GM23338 (cell line): ENCODE measurements around the gene THADA. TPM values are rescaled to one million over a fixed set of nuclear protein-coding genes. Genes with fewer than 3 reads are reported as not detected.

Source experiments
- ATAC-seq: fragments of 200-7000 bp; cut with Tn5 transposase; 3 replicates; pipeline ENCODE4 v1.9.1; 2020
- DNase-seq: peaks from one replicate; pipeline ENCODE4 v3.0.0-alpha.2; 2015; ENCODE audit warnings: low spot score
- H2AFZ ChIP-seq: fragments of 200-600 bp; sonication (generic); 2 replicates; pipeline ENCODE4 v1.8.0; 2016; ENCODE audit warnings: antibody characterized with exemption, mild to moderate bottlenecking, moderate library complexity
- H3F3A ChIP-seq: fragments of 200-600 bp; sonication (generic); replicated peaks from 2 replicates; pipeline ENCODE4 v1.8.0; 2017; ENCODE audit warnings: antibody characterized with exemption, mixed run types, low read depth
- H3K27ac ChIP-seq: fragments of 200-600 bp; sonication (generic); 2 replicates; pipeline ENCODE4 v1.6.1; 2016; ENCODE audit warnings: low read depth
- H3K27me3 ChIP-seq: fragments of 200-600 bp; sonication (generic); 2 replicates; pipeline ENCODE4 v1.8.0; 2016; ENCODE audit warnings: mild to moderate bottlenecking, mixed run types, moderate library complexity; ENCODE audit not compliant: insufficient read depth
- H3K36me3 ChIP-seq: fragments of 200-600 bp; sonication (generic); 2 replicates; pipeline ENCODE4 v1.8.0; 2016; ENCODE audit warnings: mild to moderate bottlenecking; ENCODE audit not compliant: insufficient read depth
- H3K4me1 ChIP-seq: fragments of 200-600 bp; sonication (generic); 2 replicates; pipeline ENCODE4 v1.8.0; 2016; ENCODE audit warnings: mild to moderate bottlenecking, moderate library complexity; ENCODE audit not compliant: insufficient read depth
- H3K4me2 ChIP-seq: fragments of 200-600 bp; sonication (generic); 2 replicates; pipeline ENCODE4 v1.7.1; 2017; ENCODE audit warnings: mixed run types
- H3K4me3 ChIP-seq: fragments of 200-600 bp; sonication (generic); 2 replicates; pipeline ENCODE4 v1.6.1; 2016; ENCODE audit warnings: mixed run types
- H3K79me2 ChIP-seq: fragments of 200-600 bp; sonication (generic); replicated peaks from 2 replicates; pipeline ENCODE4 v1.8.0; 2017; ENCODE audit warnings: mild to moderate bottlenecking; ENCODE audit not compliant: insufficient read depth
- H3K9me2 ChIP-seq: fragments of 200-600 bp; sonication (generic); 2 replicates; pipeline ENCODE4 v1.8.0; 2017; ENCODE audit not compliant: insufficient read depth
- H4K20me1 ChIP-seq: fragments of 200-600 bp; sonication (generic); replicated peaks from 2 replicates; pipeline ENCODE4 v1.8.0; 2017; ENCODE audit warnings: mild to moderate bottlenecking; ENCODE audit not compliant: insufficient read depth
- H3K27ac Mint-ChIP-seq: 2 replicates; pipeline ENCODE4 v1.8.0; 2020; ENCODE audit warnings: inconsistent platforms, mild to moderate bottlenecking, moderate library complexity, mixed read lengths
- H3K27me3 Mint-ChIP-seq: 3 replicates; pipeline ENCODE4 v1.8.0; 2022; ENCODE audit warnings: low read depth, mild to moderate bottlenecking, moderate library complexity, mixed read lengths, inconsistent platforms; ENCODE audit not compliant: insufficient read depth, poor library complexity
- H3K36me3 Mint-ChIP-seq: 3 replicates; pipeline ENCODE4 v1.8.0; 2021; ENCODE audit warnings: low read depth, mild to moderate bottlenecking, inconsistent platforms, moderate library complexity, mixed read lengths
- H3K4me1 Mint-ChIP-seq: 3 replicates; pipeline ENCODE4 v1.8.0; 2020; ENCODE audit warnings: mild to moderate bottlenecking, inconsistent platforms, mixed read lengths
- H3K4me3 Mint-ChIP-seq: 3 replicates; pipeline ENCODE4 v1.8.0; 2021; ENCODE audit warnings: moderate library complexity, mild to moderate bottlenecking, inconsistent platforms, mixed read lengths
- H3K9me3 Mint-ChIP-seq: 3 replicates; pipeline ENCODE4 v1.8.0; 2020; ENCODE audit warnings: moderate library complexity, mild to moderate bottlenecking, inconsistent platforms, mixed read lengths
- CREB1 ChIP-seq: fragments of 250-450 bp; sonication (Bioruptor Pico); IDR thresholded peaks from 2 replicates; pipeline ENCODE4 v1.5.0; 2020; ENCODE audit warnings: low read depth, mild to moderate bottlenecking, moderate library complexity
- CTCF ChIP-seq, 2 experiments: fragments of 200-600 bp in 1 of 2; sonication (generic) in 1 of 2; conservative IDR thresholded peaks; 2 replicates each; pipeline versions ENCODE4 v1.5.1 to v1.6.1; 2016 to 2017; ENCODE audit warnings: antibody characterized with exemption in 2 of 2, low read depth in 2 of 2, mild to moderate bottlenecking in 2 of 2, moderate library complexity in 1 of 2
- ETS1 ChIP-seq: IDR thresholded peaks from 2 replicates; pipeline ENCODE4 v1.6.1; 2016; ENCODE audit warnings: antibody characterized with exemption
- JUNB ChIP-seq: IDR thresholded peaks from one replicate; pipeline ENCODE4 v1.6.1; 2016; ENCODE audit warnings: antibody characterized with exemption; ENCODE audit not compliant: unreplicated experiment
- NANOG ChIP-seq: IDR thresholded peaks from 2 replicates; pipeline ENCODE4 v1.6.1; 2016; ENCODE audit warnings: antibody characterized with exemption, borderline replicate concordance
- POLR2AphosphoS5 ChIP-seq: IDR thresholded peaks from 2 replicates; pipeline ENCODE4 v1.6.1; 2016; ENCODE audit warnings: antibody characterized with exemption, low read depth
- REST ChIP-seq: IDR thresholded peaks from one replicate; pipeline ENCODE4 v1.6.1; 2018; ENCODE audit warnings: antibody characterized with exemption; ENCODE audit not compliant: unreplicated experiment
- STAT1 ChIP-seq: IDR thresholded peaks from one replicate; pipeline ENCODE4 v1.6.1; 2016; ENCODE audit warnings: antibody characterized with exemption; ENCODE audit not compliant: unreplicated experiment
- ZNF114 ChIP-seq: fragments of 250-450 bp; sonication (Bioruptor Pico); IDR thresholded peaks from 2 replicates; pipeline ENCODE4 v1.5.0; 2020; ENCODE audit warnings: mild to moderate bottlenecking, moderate library complexity
- ZNF331 ChIP-seq: fragments of 250-450 bp; sonication (Bioruptor Pico); IDR thresholded peaks from 2 replicates; pipeline ENCODE4 v1.5.0; 2020; ENCODE audit warnings: low read depth, mild to moderate bottlenecking, moderate library complexity
- polyA plus RNA-seq: library from polyadenylated mRNA; unstranded; fragments of >200 nt; fragmentation: Nextera tagmentation; extraction: Ambion mirVana; gene quantifications from 2 replicates; pipeline ENCODE4 v1.2.1, GENCODE V29; 2016
- total RNA-seq: library from RNA; depleted of rRNA; stranded (reverse); fragments of >200 nt; shearing (Covaris generic); gene quantifications from 2 replicates; pipeline ENCODE4 v1.2.3, GENCODE V29; 2014

THADA gene
- total and polyA plus RNA-seq, 2 experiments from 2014 or later: 17.0 to 30.7 TPM

GRCh38 chr2:43513216-43513615 is 82.6 kb downstream of the THADA start:
- H3K9me2 ChIP-seq: 0 out of 2 replicates have a peak, but pooled peaks cover 6% of the 10 kb centered on the region
- DNase-seq: no peak
- no peaks in the 10 kb centered on the region for H3K4me1 ChIP-seq
- no peaks in the 10 kb centered on the region for H3K36me3 ChIP-seq
- H2AFZ ChIP-seq: no peak overlapping the region
- H3K4me3 ChIP-seq: no peak overlapping the region
- no peaks in the 10 kb centered on the region for H3K27me3 ChIP-seq
- H3K27ac ChIP-seq: no peak overlapping the region
- Mint-ChIP-seq H3K9me3 (no peaks in the 10 kb centered on the region), H3K4me3 (no peak overlapping the region), H3K4me1 (no peaks in the 10 kb centered on the region), H3K27ac (no peak overlapping the region), H3K36me3 (peaks cover 8% of the 10 kb centered on the region), H3K27me3 (no peaks in the 10 kb centered on the region)
- H3F3A ChIP-seq: peaks cover 8% of the 10 kb centered on the region; the same call in 1 of the 2 replicates
- H4K20me1 ChIP-seq: no peaks in the 10 kb centered on the region; the same call in 1 of the 2 replicates
- H3K79me2 ChIP-seq: no peaks in the 10 kb centered on the region
- ATAC-seq: no peak
- no peak for TF ChIP-seq POLR2AphosphoS5
- no peak for TF ChIP-seq STAT1
- TF ChIP-seq ZNF114 (CRISPR knock-in tag): no peak
- no peak for TF ChIP-seq ZNF331 (CRISPR knock-in tag)
- TF ChIP-seq CREB1: no peak
- H3K4me2 ChIP-seq: no peak overlapping the region

- Histone ChIP-seq H3F3A (peaks cover 8% of the 10 kb centered on the region; the same call in 1 of the 2 replicates), H3K4me2 (no peak overlapping the region), H4K20me1 (no peaks in the 10 kb centered on the region; the same call in 1 of the 2 replicates), H3K36me3 (no peaks in the 10 kb centered on the region), H3K9me2 (0 out of 2 replicates have a peak, but pooled peaks cover 6% of the 10 kb centered on the region), H3K27ac (no peak overlapping the region), H3K79me2 (no peaks in the 10 kb centered on the region), H3K4me1 (no peaks in the 10 kb centered on the region), H2AFZ (no peak overlapping the region), H3K4me3 (no peak overlapping the region), H3K27me3 (no peaks in the 10 kb centered on the region)
- no peaks in the 10 kb centered on the region for H3K27me3 Mint-ChIP-seq
- no peak overlapping the region for H3K27ac Mint-ChIP-seq
- ATAC-seq: no peak
- H3K9me3 Mint-ChIP-seq: no peaks in the 10 kb centered on the region
- no peak overlapping the region for H3K4me3 Mint-ChIP-seq
- no peaks in the 10 kb centered on the region for H3K4me1 Mint-ChIP-seq
- TF ChIP-seq JUNB (no peak), NANOG (no peak), CTCF (conservative IDR thresholded peaks at IDR 0.05; ENCODE audit: low read depth in 2 of 2) (no peak)
- DNase-seq: no peak
- H3K36me3 Mint-ChIP-seq: peaks cover 8% of the 10 kb centered on the region
These were observed 84.6 kb downstream of the THADA start for GRCh38 chr2:43511199-43511598.

DNA sequence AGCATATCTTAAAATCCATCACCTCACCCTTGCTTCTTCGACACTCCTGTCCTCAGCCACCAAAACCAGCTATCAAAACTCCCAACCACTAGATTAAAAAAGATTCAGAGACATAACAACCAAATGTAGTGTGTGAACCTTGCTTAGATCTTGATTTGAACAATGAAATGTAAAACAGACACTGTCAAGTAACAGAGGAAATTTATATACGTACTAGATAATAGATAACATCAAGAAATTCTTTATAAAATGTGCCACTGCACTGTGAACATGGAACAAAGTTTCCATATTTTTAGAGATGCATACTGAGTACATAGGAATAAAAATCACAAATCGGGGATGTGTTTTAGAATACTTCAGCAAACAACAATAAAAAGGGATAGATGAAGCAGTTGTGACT is 86.0 kb downstream of the THADA start:
- Histone ChIP-seq H3K27me3 (no peaks in the 10 kb centered on the region), H3K4me3 (no peak overlapping the region), H3K9me2 (0 out of 2 replicates have a peak, but pooled peaks cover 6% of the 10 kb centered on the region), H3F3A (no peaks in the 10 kb centered on the region), H3K27ac (no peak overlapping the region), H4K20me1 (no peaks in the 10 kb centered on the region), H3K4me1 (no peaks in the 10 kb centered on the region), H2AFZ (no peak overlapping the region), H3K79me2 (no peaks in the 10 kb centered on the region), H3K4me2 (no peak overlapping the region), H3K36me3 (no peaks in the 10 kb centered on the region)
- Mint-ChIP-seq H3K9me3 (no peaks in the 10 kb centered on the region), H3K27me3 (no peaks in the 10 kb centered on the region), H3K36me3 (peaks cover 8% of the 10 kb centered on the region), H3K4me1 (0 out of 3 replicates have a peak, but pooled peaks cover 3% of the 10 kb centered on the region), H3K4me3 (no peak overlapping the region), H3K27ac (no peak overlapping the region)
- DNase-seq (no peak), ATAC-seq (no peak)
- TF ChIP-seq JUNB (no peak), ETS1 (no peak), POLR2AphosphoS5 (no peak), CREB1 (no peak), STAT1 (no peak), ZNF114 (CRISPR knock-in tag) (no peak), CTCF (conservative IDR thresholded peaks at IDR 0.05; ENCODE audit: low read depth in 2 of 2) (no peak), ZNF331 (CRISPR knock-in tag) (no peak), REST (no peak)
